HepG2 (cell line): ENCODE results near the gene PDE9A. TPM values are rescaled to one million over a fixed set of nuclear protein-coding genes. Genes with fewer than 3 reads are reported as not detected.

ENCODE experiments used
- ATAC-seq: fragments of 200-7000 bp; cut with Tn5 transposase; 3 replicates; pipeline ENCODE4 v1.9.1; 2020; ENCODE audit warnings: mild to moderate bottlenecking, moderate library complexity
- BruUV-seq: library from RNA; stranded (reverse); fragments of 400-500 nt; replicated peaks from 2 replicates; lab custom pipeline; 2021; lab: Mats Ljungman, UMichigan
- CTCF ChIA-PET: fragments of 300-600 bp; formaldehyde crosslinking; extraction: SDS; loops from one replicate; lab custom pipeline; 2021; ENCODE audit warnings: low total read pairs, inconsistent platforms, low intra/inter-chr PET ratio; lab: Yijun Ruan, JAX
- POLR2A ChIA-PET: fragments of 350-600 bp; sonication (Branson Sonifier 250); formaldehyde crosslinking; loops from one replicate; lab custom pipeline; 2020; ENCODE audit warnings: antibody characterized with exemption, inconsistent platforms; lab: Yijun Ruan, JAX
- DNase-seq: peaks from one replicate; pipeline ENCODE4 v3.0.0-alpha.2; 2015; ENCODE audit warnings: low spot score
- FAIRE-seq: peaks from 3 replicates; lab custom pipeline; 2011; peaks lifted over from hg19 to GRCh38; lab: Jason Lieb, UNC
- H2AFZ ChIP-seq: one replicate; pipeline ENCODE4 v1.6.1; 2011; ENCODE audit warnings: low read length, inconsistent platforms
- H3K27ac ChIP-seq: fragments of 300-600 bp; 3 replicates; pipeline ENCODE4 v1.8.0; 2011; ENCODE audit warnings: mixed run types, mild to moderate bottlenecking, mixed read lengths, low read length, inconsistent platforms; ENCODE audit not compliant: insufficient read depth; ENCODE audit errors: extremely low read length
- H3K27me3 ChIP-seq, 2 experiments: fragments of 200-600 bp in 1 of 2; 2 replicates in 1 of 2; 3 replicates in 1 of 2; pipeline versions ENCODE4 v1.6.0 to v1.8.0; 2011; ENCODE audit warnings: low read length in 2 of 2, mild to moderate bottlenecking in 2 of 2, moderate library complexity in 2 of 2, inconsistent platforms in 1 of 2; ENCODE audit not compliant: insufficient read depth in 2 of 2, control insufficient read depth in 1 of 2
- H3K36me3 ChIP-seq, 2 experiments: fragments of 200-600 bp in 1 of 2; replicated peaks in 1 of 2; 2 replicates in 1 of 2; 3 replicates in 1 of 2; pipeline versions ENCODE4 v1.5.1 to v1.8.0; 2011; ENCODE audit warnings: low read length in 2 of 2, inconsistent platforms in 1 of 2; ENCODE audit not compliant: insufficient read depth in 2 of 2, control insufficient read depth in 1 of 2
- H3K4me1 ChIP-seq: 2 replicates; pipeline ENCODE4 v1.5.1; 2012; ENCODE audit warnings: low read length, inconsistent platforms; ENCODE audit not compliant: insufficient read depth
- H3K4me2 ChIP-seq: 2 replicates; pipeline ENCODE4 v1.6.0; 2011; ENCODE audit warnings: low read depth, low read length, inconsistent platforms
- H3K4me3 ChIP-seq, 3 experiments: fragments of 200-600 bp in 1 of 3; sonication (generic), shearing (Covaris generic) in 1 of 3; replicated peaks in 1 of 3; 2 replicates each; pipeline ENCODE4 v1.5.1; 2011 to 2016; ENCODE audit warnings: low read length in 3 of 3, inconsistent platforms in 2 of 3, low read depth in 2 of 3, mild to moderate bottlenecking in 2 of 3, control low read depth in 1 of 3, mixed read lengths in 1 of 3; ENCODE audit not compliant: insufficient read depth in 1 of 3
- H3K79me2 ChIP-seq: one replicate; pipeline ENCODE4 v1.6.1; 2011; ENCODE audit warnings: low read length, inconsistent platforms; ENCODE audit not compliant: insufficient read depth
- H3K9ac ChIP-seq: 2 replicates; pipeline ENCODE4 v1.6.0; 2011; ENCODE audit warnings: mild to moderate bottlenecking, low read depth, low read length, inconsistent platforms; ENCODE audit not compliant: insufficient read depth
- H3K9me3 ChIP-seq: 2 replicates; pipeline ENCODE4 v1.5.1; 2012; ENCODE audit warnings: mild to moderate bottlenecking, low read length
- H4K20me1 ChIP-seq: 2 replicates; pipeline ENCODE4 v1.6.0; 2011; ENCODE audit warnings: inconsistent platforms, mild to moderate bottlenecking, low read length, moderate library complexity; ENCODE audit not compliant: insufficient read depth
- HHEX ChIP-seq: IDR thresholded peaks from 2 replicates; pipeline ENCODE4 v1.6.1; 2016; ENCODE audit warnings: control low read depth
- SP1 ChIP-seq, 2 experiments: fragments of 450-650 bp in 1 of 2; sonication (generic) in 1 of 2; formaldehyde crosslinking in 1 of 2; IDR thresholded peaks; 2 replicates each; pipeline versions ENCODE4 v1.4.0 to v1.6.1; 2016 to 2020; ENCODE audit warnings: missing genetic modification reagents in 1 of 2
- ZNF746 ChIP-seq: sonication (generic); formaldehyde crosslinking; IDR thresholded peaks from 2 replicates; pipeline ENCODE4 v1.8.0; 2022; ENCODE audit warnings: mild to moderate bottlenecking, missing genetic modification reagents
- WGBS: methylation state at CpG from one replicate; pipeline ENCODE4 v1.1.6; 2017; ENCODE audit warnings: low lambda C conversion rate; 5-methylcytosine and 5-hydroxymethylcytosine counted together
- in situ Hi-C: cut with HindIII; loops from 2 replicates; pipeline ENCODE4 v1.10.0; 2017; ENCODE audit warnings: low pct_unique_long_range_greater_than_20kb; ENCODE audit not compliant: extremely low pct_ligation_motif_present
- intact Hi-C: fragments of 100-400 bp; cut with micrococcal nuclease; formaldehyde crosslinking; loops from one replicate; pipeline ENCODE4 v1.10.0; 2022; ENCODE audit not compliant: unreplicated experiment
- polyA plus RNA-seq, 8 experiments: library from polyadenylated mRNA; depleted of rRNA in 3 of 8; stranded (reverse) in 7 of 8; unstranded in 1 of 8; fragments of >200 nt; fragmentation: Illumina TruSeq in 4 of 8; extraction: Trizol in 4 of 8; gene quantifications; 2 replicates each; pipeline versions ENCODE4 v1.2.1 to v1.2.3, GENCODE V29; 2011 to 2016; ENCODE audit warnings: low read depth in 4 of 8, missing spikeins in 1 of 8, mixed read lengths in 1 of 8; ENCODE audit not compliant: insufficient read depth in 1 of 8
- total RNA-seq, 5 experiments: library from RNA; depleted of rRNA; stranded (reverse); fragments of >200 nt; fragmentation: Illumina TruSeq; extraction: Trizol; gene quantifications; 2 replicates each; pipeline ENCODE4 v1.2.3, GENCODE V29; 2016; ENCODE audit warnings: low read depth in 1 of 5
- TF ChIP-seq, protein P1 (sequence below): sonication (generic); formaldehyde crosslinking; conservative IDR thresholded peaks from 2 replicates; pipeline ENCODE4 v1.8.0; 2022; ENCODE audit warnings: low read depth, missing genetic modification reagents
- TF ChIP-seq, protein P2 (sequence below): sonication (generic); formaldehyde crosslinking; IDR thresholded peaks from 2 replicates; pipeline ENCODE4 v1.4.0; 2020; ENCODE audit warnings: missing genetic modification reagents

Gene PDE9A
- total and polyA plus RNA-seq, 2 of the 13 experiments (the other 11 are each of a cell fraction or from before 2014, with no cell fraction given): 4.6 to 19.7 TPM

DNA sequence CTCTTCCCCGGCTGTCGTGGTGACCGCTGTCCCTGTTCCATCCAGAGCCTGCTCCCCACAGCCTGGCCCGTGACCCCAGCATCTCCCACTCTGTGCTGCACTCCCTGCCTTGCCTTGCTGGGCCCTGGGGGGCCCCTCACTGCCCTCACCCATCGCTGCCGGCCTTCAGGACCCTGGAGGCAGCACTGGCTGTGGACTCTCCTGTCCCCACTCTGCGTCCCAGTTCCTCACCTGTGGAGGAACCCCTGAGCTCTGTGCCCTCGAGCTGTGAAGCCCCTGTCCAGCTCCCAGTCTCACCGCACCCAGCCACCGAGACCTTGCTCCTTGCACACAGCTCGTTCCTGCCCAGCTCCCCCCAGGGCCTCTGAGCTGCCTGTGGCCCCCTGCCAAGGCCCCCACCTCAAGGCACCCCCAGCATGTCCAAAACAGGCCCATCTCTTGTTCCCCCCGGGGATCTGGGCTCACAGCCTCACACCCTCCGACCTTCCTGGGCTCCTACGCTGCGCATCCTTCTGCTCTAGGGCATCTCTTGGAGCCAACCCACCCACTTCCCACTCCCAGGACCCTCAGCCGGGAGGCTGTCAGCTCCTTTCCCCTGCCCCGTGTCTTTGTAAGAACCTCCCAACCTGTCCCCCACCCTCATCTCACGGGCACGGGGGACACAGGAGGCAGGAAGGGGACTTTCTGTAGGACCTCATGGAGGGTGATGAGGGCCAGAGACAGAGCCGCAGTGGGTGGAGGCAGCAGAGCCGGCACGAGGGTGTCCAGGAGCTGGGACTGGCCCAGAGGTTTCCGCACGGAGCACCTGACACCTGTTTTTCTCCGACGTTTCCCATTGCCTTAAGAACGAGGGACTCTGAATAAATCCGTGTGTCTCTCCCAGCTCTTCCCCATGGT, 116.6 kb downstream of the PDE9A start:
- Histone ChIP-seq H3K36me3 (peaks cover 9 to 23% of the 10 kb centered on the region in 2 experiments; a peak in 4 of 5 replicates), H3K4me1 (no peaks in the 10 kb centered on the region), H4K20me1 (no peaks in the 10 kb centered on the region), H3K4me2 (no peak overlapping the region), H3K9ac (no peak overlapping the region), H3K4me3 (no peak overlapping the region), H3K79me2 (no peaks in the 10 kb centered on the region), H3K9me3 (no peaks in the 10 kb centered on the region)
- ChIA-PET CTCF (no interaction called here), POLR2A (no interaction called here)
- WGBS: 94% methylated on average over 26 of the region's 28 CpGs
- FAIRE-seq: no peak
- in situ Hi-C loops (loop anchor here (10.0 to 25.0 kb wide), 2 partner anchors 65 to 108 kb away; partner anchors contain the start of gene PDE9A), intact Hi-C loops (no loop called here)
- TF ChIP-seq, protein P1, sequence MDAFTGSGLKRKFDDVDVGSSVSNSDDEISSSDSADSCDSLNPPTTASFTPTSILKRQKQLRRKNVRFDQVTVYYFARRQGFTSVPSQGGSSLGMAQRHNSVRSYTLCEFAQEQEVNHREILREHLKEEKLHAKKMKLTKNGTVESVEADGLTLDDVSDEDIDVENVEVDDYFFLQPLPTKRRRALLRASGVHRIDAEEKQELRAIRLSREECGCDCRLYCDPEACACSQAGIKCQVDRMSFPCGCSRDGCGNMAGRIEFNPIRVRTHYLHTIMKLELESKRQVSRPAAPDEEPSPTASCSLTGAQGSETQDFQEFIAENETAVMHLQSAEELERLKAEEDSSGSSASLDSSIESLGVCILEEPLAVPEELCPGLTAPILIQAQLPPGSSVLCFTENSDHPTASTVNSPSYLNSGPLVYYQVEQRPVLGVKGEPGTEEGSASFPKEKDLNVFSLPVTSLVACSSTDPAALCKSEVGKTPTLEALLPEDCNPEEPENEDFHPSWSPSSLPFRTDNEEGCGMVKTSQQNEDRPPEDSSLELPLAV (CRISPR knock-in tag): no peak
- TF ChIP-seq ZNF746 (CRISPR knock-in tag) (no peak), HHEX (CRISPR knock-in tag) (no peak), SP1 (IDR thresholded peaks at IDR 0.05) (no peak), SP1 (CRISPR knock-in tag; IDR thresholded peaks at IDR 0.05) (no peak)
- TF ChIP-seq, protein P2, sequence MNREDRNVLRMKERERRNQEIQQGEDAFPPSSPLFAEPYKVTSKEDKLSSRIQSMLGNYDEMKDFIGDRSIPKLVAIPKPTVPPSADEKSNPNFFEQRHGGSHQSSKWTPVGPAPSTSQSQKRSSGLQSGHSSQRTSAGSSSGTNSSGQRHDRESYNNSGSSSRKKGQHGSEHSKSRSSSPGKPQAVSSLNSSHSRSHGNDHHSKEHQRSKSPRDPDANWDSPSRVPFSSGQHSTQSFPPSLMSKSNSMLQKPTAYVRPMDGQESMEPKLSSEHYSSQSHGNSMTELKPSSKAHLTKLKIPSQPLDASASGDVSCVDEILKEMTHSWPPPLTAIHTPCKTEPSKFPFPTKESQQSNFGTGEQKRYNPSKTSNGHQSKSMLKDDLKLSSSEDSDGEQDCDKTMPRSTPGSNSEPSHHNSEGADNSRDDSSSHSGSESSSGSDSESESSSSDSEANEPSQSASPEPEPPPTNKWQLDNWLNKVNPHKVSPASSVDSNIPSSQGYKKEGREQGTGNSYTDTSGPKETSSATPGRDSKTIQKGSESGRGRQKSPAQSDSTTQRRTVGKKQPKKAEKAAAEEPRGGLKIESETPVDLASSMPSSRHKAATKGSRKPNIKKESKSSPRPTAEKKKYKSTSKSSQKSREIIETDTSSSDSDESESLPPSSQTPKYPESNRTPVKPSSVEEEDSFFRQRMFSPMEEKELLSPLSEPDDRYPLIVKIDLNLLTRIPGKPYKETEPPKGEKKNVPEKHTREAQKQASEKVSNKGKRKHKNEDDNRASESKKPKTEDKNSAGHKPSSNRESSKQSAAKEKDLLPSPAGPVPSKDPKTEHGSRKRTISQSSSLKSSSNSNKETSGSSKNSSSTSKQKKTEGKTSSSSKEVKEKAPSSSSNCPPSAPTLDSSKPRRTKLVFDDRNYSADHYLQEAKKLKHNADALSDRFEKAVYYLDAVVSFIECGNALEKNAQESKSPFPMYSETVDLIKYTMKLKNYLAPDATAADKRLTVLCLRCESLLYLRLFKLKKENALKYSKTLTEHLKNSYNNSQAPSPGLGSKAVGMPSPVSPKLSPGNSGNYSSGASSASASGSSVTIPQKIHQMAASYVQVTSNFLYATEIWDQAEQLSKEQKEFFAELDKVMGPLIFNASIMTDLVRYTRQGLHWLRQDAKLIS (CRISPR knock-in tag): no peak
- TF ChIP-seq, all 625 proteins: peak for 0
- Histone ChIP-seq H3K27ac (no peak overlapping the region), H3K27me3 (no peaks in the 10 kb centered on the region), H2AFZ (no peak overlapping the region)
- DNase-seq: no peak
- no TSS peak for BruUV-seq
- ATAC-seq: no peak
